Measurements from ENCODE around the gene GALNS.

DNA sequence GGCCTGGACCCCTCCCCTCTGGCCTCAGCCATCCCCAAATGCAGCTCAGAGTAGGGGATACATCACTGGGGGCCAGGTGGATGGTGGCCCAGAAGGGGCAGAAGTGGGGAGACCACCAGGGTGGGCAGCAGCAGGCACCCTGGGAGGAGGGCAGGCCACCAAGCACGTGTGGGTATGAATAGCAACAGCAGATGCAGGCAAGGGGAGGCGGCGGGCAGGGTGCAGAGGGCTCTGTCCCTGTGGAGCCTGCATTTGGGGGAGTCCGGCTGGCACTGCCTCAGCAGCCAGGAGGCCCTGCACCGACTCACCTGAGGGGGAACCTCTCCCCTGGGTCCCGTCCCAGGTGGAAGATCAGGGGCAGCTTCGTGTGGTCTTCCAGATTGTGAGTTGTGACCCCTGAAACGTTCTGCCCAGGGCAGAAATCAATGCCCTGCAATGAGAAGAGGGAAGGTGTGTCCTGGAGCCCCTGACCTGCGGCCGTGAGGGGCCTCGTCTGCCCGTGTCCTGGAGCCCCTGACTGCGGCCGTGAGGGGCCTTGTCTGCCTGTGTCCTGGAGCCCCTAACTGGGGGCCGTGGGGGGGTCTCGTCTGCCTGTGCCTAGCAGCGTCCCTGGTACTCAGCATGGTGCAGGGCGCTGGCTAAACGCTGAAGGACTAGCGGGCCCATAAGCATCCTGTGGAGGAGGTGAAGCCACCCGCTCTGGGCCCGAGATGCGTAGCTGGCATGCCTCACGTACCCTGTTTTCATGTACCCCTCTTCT is 34.3 kb downstream of the GALNS start:
- TF ChIP-seq, protein P1, sequence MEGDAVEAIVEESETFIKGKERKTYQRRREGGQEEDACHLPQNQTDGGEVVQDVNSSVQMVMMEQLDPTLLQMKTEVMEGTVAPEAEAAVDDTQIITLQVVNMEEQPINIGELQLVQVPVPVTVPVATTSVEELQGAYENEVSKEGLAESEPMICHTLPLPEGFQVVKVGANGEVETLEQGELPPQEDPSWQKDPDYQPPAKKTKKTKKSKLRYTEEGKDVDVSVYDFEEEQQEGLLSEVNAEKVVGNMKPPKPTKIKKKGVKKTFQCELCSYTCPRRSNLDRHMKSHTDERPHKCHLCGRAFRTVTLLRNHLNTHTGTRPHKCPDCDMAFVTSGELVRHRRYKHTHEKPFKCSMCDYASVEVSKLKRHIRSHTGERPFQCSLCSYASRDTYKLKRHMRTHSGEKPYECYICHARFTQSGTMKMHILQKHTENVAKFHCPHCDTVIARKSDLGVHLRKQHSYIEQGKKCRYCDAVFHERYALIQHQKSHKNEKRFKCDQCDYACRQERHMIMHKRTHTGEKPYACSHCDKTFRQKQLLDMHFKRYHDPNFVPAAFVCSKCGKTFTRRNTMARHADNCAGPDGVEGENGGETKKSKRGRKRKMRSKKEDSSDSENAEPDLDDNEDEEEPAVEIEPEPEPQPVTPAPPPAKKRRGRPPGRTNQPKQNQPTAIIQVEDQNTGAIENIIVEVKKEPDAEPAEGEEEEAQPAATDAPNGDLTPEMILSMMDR (IDR thresholded peaks at IDR 0.05; ENCODE audit: poor library complexity) = no peak
- no peak for TF ChIP-seq EZH2phosphoT487 (IDR thresholded peaks at IDR 0.05; ENCODE audit: low read depth, severe bottlenecking, unreplicated experiment)
